Adrenal gland (tissue), 12 donors: ENCODE results near the gene IQSEC3. TPM values are rescaled to one million over a fixed set of nuclear protein-coding genes. Genes with fewer than 3 reads are reported as not detected.

ENCODE experiments used
- DNase-seq, 7 donors: peaks; one replicate each; pipeline ENCODE4 v3.0.0-alpha.2; 2019 to 2020
- H3K27ac ChIP-seq, 5 donors: fragments of 200-600 bp; sonication (generic) in 4 of 5; 1 replicate in 3 of 5; 2 replicates in 2 of 5; pipeline versions ENCODE4 v1.5.1 to v1.8.0; 2016 to 2020; ENCODE audit warnings: mild to moderate bottlenecking in 1 of 5
- H3K27me3 ChIP-seq: fragments of 200-600 bp; 2 replicates; pipeline ENCODE4 v1.8.0; 2021
- H3K36me3 ChIP-seq, 2 donors: fragments of 200-600 bp; replicated peaks in 1 of 2; 1 replicate in 1 of 2; 2 replicates in 1 of 2; pipeline versions ENCODE4 v1.5.1 to v1.8.0; 2018 to 2022
- H3K4me1 ChIP-seq, 2 donors: fragments of 200-600 bp; replicated peaks in 1 of 2; 1 replicate in 1 of 2; 2 replicates in 1 of 2; pipeline versions ENCODE4 v1.5.1 to v1.8.0; 2018 to 2021
- H3K4me3 ChIP-seq, 4 donors: fragments of 200-600 bp; sonication (generic) in 3 of 4; one replicate each; pipeline ENCODE4 v1.5.1; 2016 to 2018
- H3K9me3 ChIP-seq, 3 donors: fragments of 200-600 bp; sonication (generic) in 1 of 3; replicated peaks in 1 of 3; 1 replicate in 2 of 3; 2 replicates in 1 of 3; pipeline versions ENCODE4 v1.5.1 to v1.8.0; 2016 to 2021
- POLR2A ChIP-seq, 2 donors: fragments of 450-650 bp; IDR thresholded peaks; one replicate each; pipeline ENCODE4 v1.6.1; 2017; ENCODE audit warnings: antibody characterized with exemption in 2 of 2, mild to moderate bottlenecking in 2 of 2, moderate library complexity in 1 of 2
- WGBS, 4 donors: extraction: QIAGEN DNeasy Blood & Tissue Kit in 2 of 4; methylation state at CpG; one replicate each; pipeline versions ENCODE4 v1.1.5 to v1.1.7; 2013 to 2017; 5-methylcytosine and 5-hydroxymethylcytosine counted together
- intact Hi-C, 2 donors: fragments of 100-400 bp; cut with DNase I; formaldehyde crosslinking; loops; one replicate each; pipeline versions ENCODE4 v1.14.1 to v1.15.0; 2022 to 2023
- polyA plus RNA-seq, 3 donors: library from polyadenylated mRNA; stranded (reverse); fragments of 200-250 nt in 2 of 3; fragments of 350-450 nt in 1 of 3; fragmentation: Illumina TruSeq in 1 of 3; extraction: RNeasy Lipid Tissue Mini Kit (QIAGEN cat#74804) in 1 of 3; gene quantifications; one replicate each; pipeline ENCODE4 v1.2.3, GENCODE V29; 2013 to 2014
- total RNA-seq, 9 donors: library from RNA; depleted of rRNA in 4 of 9; stranded (reverse); fragments of >200 nt in 4 of 9; fragments of 120-200 nt in 1 of 9; fragmentation: NEBNext Ultra II Directional in 1 of 9; extraction: Animal tissue kit (Norgen Biotek cat#: 25700) in 1 of 9; gene quantifications; one replicate each; pipeline versions ENCODE4 v1.1.0 to v1.2.4, GENCODE V29; 2013 to 2023
- TF ChIP-seq, protein P1 (sequence below), 6 experiments: fragments of 450-650 bp in 4 of 6; fragments of 200-600 bp in 2 of 6; sonication (generic) in 1 of 6; IDR thresholded peaks; 1 replicate in 5 of 6; 2 replicates in 1 of 6; pipeline versions ENCODE4 v1.5.1 to v1.8.0; 2016 to 2021; ENCODE audit warnings: antibody characterized with exemption in 6 of 6, mild to moderate bottlenecking in 2 of 6, moderate library complexity in 1 of 6
- donor health status: healthy with polysubstance abuse.
- donor health status: Bipolar disorder and iron deficiency.
- donor health status: DM: yes; HTN: yes; CAD: no.
- donor health status: DM: no; HTN: no; CAD: no.
- donor health status: DM: no; HTN: no; CAD: no.
- donor health status: DM: yes; HTN: yes; CAD: no.

Gene IQSEC3
- total and polyA plus RNA-seq, 12 donors = 0.13 to 6.3 (median 1.00) TPM

DNA sequence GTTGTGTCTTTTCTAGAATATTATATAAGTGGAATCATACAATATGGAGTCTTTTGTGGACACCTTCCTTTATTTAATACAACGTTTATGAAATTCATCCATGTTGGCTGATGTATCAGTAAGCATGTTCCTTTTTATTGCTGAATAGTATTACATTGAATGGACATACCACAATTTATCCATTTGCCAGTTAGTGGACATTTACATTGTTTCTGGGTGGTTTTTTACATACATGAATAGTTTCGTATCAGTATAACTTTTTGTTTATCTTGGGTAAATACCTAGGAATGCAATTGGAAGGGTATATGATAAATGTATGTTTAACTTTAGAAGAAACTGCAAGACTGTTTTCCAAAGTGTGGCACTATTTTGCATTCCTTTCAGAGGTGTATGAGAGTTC is 23.1 kb downstream of the IQSEC3 start:
- no peaks in the 10 kb centered on the region for H3K4me1 ChIP-seq
- no peaks in the 10 kb centered on the region for H3K36me3 ChIP-seq
- 59 to 78% (median 73%) methylated on average over 2 of the region's 2 CpGs for WGBS, 4 donors
- no peaks in the 10 kb centered on the region for H3K27me3 ChIP-seq
- peaks cover 0 to 5% (median 0%) of the 10 kb centered on the region in 3 donors for H3K9me3 ChIP-seq
- no peak for TF ChIP-seq POLR2A (IDR thresholded peaks at IDR 0.05)
- TF ChIP-seq, protein P1, sequence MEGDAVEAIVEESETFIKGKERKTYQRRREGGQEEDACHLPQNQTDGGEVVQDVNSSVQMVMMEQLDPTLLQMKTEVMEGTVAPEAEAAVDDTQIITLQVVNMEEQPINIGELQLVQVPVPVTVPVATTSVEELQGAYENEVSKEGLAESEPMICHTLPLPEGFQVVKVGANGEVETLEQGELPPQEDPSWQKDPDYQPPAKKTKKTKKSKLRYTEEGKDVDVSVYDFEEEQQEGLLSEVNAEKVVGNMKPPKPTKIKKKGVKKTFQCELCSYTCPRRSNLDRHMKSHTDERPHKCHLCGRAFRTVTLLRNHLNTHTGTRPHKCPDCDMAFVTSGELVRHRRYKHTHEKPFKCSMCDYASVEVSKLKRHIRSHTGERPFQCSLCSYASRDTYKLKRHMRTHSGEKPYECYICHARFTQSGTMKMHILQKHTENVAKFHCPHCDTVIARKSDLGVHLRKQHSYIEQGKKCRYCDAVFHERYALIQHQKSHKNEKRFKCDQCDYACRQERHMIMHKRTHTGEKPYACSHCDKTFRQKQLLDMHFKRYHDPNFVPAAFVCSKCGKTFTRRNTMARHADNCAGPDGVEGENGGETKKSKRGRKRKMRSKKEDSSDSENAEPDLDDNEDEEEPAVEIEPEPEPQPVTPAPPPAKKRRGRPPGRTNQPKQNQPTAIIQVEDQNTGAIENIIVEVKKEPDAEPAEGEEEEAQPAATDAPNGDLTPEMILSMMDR (IDR thresholded peaks at IDR 0.05) = no peak
- H3K4me3 ChIP-seq = no peak overlapping the region
- no peak overlapping the region for H3K27ac ChIP-seq
- intact Hi-C loops = no loop called here
- DNase-seq = no peak

DNA sequence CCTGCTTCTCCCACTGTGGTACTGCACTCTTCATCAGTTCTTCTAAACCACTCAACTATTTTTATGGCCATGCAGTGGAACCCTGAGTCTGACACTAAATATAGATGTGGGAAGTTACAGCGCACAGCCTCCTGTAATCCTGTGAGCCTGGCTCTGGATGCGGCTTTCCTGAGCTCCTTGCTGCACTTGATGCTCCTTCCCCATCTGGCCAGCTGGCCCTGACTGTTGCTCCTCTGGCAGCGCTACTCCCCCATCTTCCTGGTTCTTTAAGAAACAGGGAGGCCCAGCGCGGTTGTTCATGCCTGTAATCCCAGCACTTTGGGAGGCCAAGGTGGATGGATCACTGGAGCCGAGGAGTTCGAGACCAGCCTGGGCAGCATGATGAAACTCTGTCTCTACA is 24.6 kb downstream of the IQSEC3 start:
- DNase-seq = no peak
- no peak overlapping the region for H3K4me3 ChIP-seq
- no peak overlapping the region for H3K27ac ChIP-seq
- H3K4me1 ChIP-seq = no peaks in the 10 kb centered on the region
- no peaks in the 10 kb centered on the region for H3K36me3 ChIP-seq
- intact Hi-C loops = no loop called here
- TF ChIP-seq, protein P1 (IDR thresholded peaks at IDR 0.05) = no peak
- TF ChIP-seq POLR2A (IDR thresholded peaks at IDR 0.05) = no peak
- H3K9me3 ChIP-seq = peaks cover 0 to 5% (median 0%) of the 10 kb centered on the region in 3 donors
- H3K27me3 ChIP-seq = no peaks in the 10 kb centered on the region
- WGBS, 4 donors = 82 to 91% (median 84%) methylated on average over 7 of the region's 7 CpGs

DNA sequence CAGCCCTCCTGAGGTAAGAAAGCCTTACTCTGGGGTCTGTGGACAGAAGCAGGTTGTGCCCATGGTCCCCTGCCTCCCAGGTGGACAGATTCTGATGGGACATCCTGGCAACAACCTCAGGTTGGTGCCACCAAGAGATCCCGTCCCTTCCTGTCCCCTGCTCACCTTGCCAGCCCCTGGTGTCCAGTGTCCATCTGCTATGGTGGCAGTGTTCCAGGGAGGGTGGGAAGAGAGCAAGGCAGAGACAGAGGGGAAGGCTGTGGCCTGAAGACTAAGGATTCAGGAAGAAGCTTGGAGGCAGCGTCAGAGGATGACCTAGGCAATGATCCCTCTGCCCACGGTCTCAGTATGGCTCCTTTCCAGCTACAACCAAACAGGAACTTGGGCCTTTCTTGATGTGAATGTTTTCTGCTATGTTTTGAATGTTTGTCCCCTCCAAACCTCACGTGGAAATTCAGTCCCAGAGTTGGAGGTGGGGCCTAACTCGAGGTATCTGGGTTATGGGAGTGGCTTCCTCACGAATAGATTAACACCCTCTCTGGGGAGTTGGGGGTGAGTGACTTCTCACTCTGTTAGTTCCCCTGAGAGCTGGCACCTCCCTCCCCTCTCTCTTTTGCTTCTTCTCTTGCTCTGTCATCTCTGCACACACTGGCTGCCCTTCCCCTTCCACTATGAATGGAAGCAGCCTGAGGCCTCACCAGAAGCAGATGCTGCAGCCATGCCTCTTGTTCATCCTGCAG is 26.9 kb downstream of the IQSEC3 start:
- H3K9me3 ChIP-seq = peaks cover 0 to 5% (median 0%) of the 10 kb centered on the region in 3 donors
- H3K36me3 ChIP-seq = no peaks in the 10 kb centered on the region
- 46 to 59% (median 54%) methylated on average over 6 of the region's 6 CpGs for WGBS, 4 donors
- H3K27ac ChIP-seq = no peak overlapping the region
- H3K4me1 ChIP-seq = no peaks in the 10 kb centered on the region
- TF ChIP-seq POLR2A (IDR thresholded peaks at IDR 0.05) = no peak
- TF ChIP-seq, protein P1 (IDR thresholded peaks at IDR 0.05) = no peak
- H3K4me3 ChIP-seq = no peak overlapping the region
- intact Hi-C loops = no loop called here
- DNase-seq = peak in 1 of 7 donors; percentile 5
- H3K27me3 ChIP-seq = no peaks in the 10 kb centered on the region

DNA sequence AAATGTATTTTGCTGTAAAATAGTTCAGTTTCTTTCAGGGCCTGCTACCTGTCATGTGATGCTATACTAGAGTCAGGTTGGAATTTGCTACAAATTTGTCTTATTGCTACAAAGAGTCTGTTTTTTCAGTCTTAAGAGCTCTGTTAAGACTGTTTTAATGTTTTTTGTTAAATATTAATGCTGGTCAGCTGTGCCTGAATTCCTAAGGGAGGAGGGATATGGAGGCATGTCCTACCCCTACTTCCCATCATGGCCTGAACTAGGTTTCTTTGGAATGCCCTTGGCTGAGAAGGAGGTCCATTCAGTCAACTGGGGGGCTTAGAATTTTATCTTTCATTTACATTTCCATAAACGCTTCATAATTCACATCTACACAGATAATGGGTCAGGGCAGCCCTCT is 30.0 kb downstream of the IQSEC3 start:
- WGBS, 4 donors = 38 to 61% (median 56%) methylated on average over 1 of the region's 1 CpG
- intact Hi-C loops = no loop called here

More for the DNA sequence above, 30.0 kb downstream of the IQSEC3 start:
- Histone ChIP-seq H3K27me3 (no peaks in the 10 kb centered on the region), H3K4me1 (no peaks in the 10 kb centered on the region), H3K27ac (no peak overlapping the region), H3K9me3 (no peaks in the 10 kb centered on the region), H3K36me3 (no peaks in the 10 kb centered on the region), H3K4me3 (no peak overlapping the region)
- no peak for DNase-seq
- no peak for TF ChIP-seq POLR2A (IDR thresholded peaks at IDR 0.05)
- TF ChIP-seq, protein P1 (IDR thresholded peaks at IDR 0.05) = no peak
